Esophagus squamous epithelium (tissue), 5 donors: ENCODE data around the gene UTP25. TPM values are rescaled to one million over a fixed set of nuclear protein-coding genes. Genes with fewer than 3 reads are reported as not detected.
"Not testable (repeated sequence)": the region's sequence is repeated elsewhere in the genome, so short reads cannot be mapped to it uniquely, and the experiment has no call there.

ENCODE experiments used
- DNase-seq: peaks from one replicate; lab custom pipeline; 2025; lab: John Stamatoyannopoulos, UW
- H3K27ac ChIP-seq, 4 donors: fragments of 200-600 bp; sonication (generic); one replicate each; pipeline ENCODE4 v1.5.1; 2016 to 2019; ENCODE audit warnings: mild to moderate bottlenecking in 1 of 4
- H3K27me3 ChIP-seq, 4 donors: fragments of 200-600 bp; sonication (generic); 1 replicate in 3 of 4; 2 replicates in 1 of 4; pipeline versions ENCODE4 v1.5.1 to v1.6.0; 2017 to 2021; ENCODE audit warnings: antibody characterized with exemption in 1 of 4
- H3K36me3 ChIP-seq, 3 donors: fragments of 200-600 bp; sonication (generic); one replicate each; pipeline ENCODE4 v1.5.1; 2016 to 2019
- H3K4me1 ChIP-seq, 3 donors: fragments of 200-600 bp; sonication (generic); one replicate each; pipeline ENCODE4 v1.5.1; 2017 to 2019
- H3K4me3 ChIP-seq, 4 donors: fragments of 200-600 bp; sonication (generic); 1 replicate in 3 of 4; 2 replicates in 1 of 4; pipeline ENCODE4 v1.5.1; 2016 to 2019; ENCODE audit warnings: mild to moderate bottlenecking in 2 of 4, moderate library complexity in 1 of 4
- H3K9me3 ChIP-seq, 3 donors: fragments of 200-600 bp; sonication (generic); one replicate each; pipeline ENCODE4 v1.5.1; 2016 to 2019
- POLR2A ChIP-seq, 4 donors: fragments of 450-650 bp; IDR thresholded peaks; one replicate each; pipeline ENCODE4 v1.6.1; 2017; ENCODE audit warnings: antibody characterized with exemption in 4 of 4, mild to moderate bottlenecking in 4 of 4, moderate library complexity in 3 of 4
- WGBS, 2 donors: methylation state at CpG; one replicate each; pipeline ENCODE4 v1.1.5; 2018; 5-methylcytosine and 5-hydroxymethylcytosine counted together
- intact Hi-C: fragments of 100-400 bp; cut with DNase I; formaldehyde crosslinking; loops from one replicate; pipeline ENCODE4 v1.15.0; 2022
- total RNA-seq, 4 donors: library from RNA; depleted of rRNA; stranded (reverse); fragments of >200 nt; gene quantifications; one replicate each; pipeline ENCODE4 v1.1.0, GENCODE V29; 2016
- TF ChIP-seq, protein P1 (sequence below), 6 experiments: fragments of 450-650 bp in 4 of 6; fragments of 200-600 bp in 2 of 6; sonication (generic) in 2 of 6; IDR thresholded peaks; one replicate each; pipeline ENCODE4 v1.5.1; 2016 to 2019; ENCODE audit warnings: antibody characterized with exemption in 6 of 6, mild to moderate bottlenecking in 4 of 6, moderate library complexity in 4 of 6
- donor health status: DM: yes; HTN: yes; CAD: no.

Gene UTP25
- total RNA-seq, 4 donors from 2014 or later = 3.9 to 13.5 (median 7.8) TPM

GRCh38 chr1:209790286-209791193, 37.2 kb upstream of the UTP25 start:
- no peak overlapping the region for H3K27ac ChIP-seq
- 79 to 94% methylated on average over 5 to 7 of the region's 10 CpGs for WGBS, 2 donors
- TF ChIP-seq, protein P1, sequence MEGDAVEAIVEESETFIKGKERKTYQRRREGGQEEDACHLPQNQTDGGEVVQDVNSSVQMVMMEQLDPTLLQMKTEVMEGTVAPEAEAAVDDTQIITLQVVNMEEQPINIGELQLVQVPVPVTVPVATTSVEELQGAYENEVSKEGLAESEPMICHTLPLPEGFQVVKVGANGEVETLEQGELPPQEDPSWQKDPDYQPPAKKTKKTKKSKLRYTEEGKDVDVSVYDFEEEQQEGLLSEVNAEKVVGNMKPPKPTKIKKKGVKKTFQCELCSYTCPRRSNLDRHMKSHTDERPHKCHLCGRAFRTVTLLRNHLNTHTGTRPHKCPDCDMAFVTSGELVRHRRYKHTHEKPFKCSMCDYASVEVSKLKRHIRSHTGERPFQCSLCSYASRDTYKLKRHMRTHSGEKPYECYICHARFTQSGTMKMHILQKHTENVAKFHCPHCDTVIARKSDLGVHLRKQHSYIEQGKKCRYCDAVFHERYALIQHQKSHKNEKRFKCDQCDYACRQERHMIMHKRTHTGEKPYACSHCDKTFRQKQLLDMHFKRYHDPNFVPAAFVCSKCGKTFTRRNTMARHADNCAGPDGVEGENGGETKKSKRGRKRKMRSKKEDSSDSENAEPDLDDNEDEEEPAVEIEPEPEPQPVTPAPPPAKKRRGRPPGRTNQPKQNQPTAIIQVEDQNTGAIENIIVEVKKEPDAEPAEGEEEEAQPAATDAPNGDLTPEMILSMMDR (IDR thresholded peaks at IDR 0.05) = no peak
- TF ChIP-seq POLR2A (IDR thresholded peaks at IDR 0.05) = no peak
- intact Hi-C loops = no loop called here
- no peaks in the 10 kb centered on the region for H3K9me3 ChIP-seq
- H3K27me3 ChIP-seq = peaks cover 0 to 4% (median 0%) of the 10 kb centered on the region in 4 donors
- peaks cover 16 to 63% (median 20%) of the 10 kb centered on the region in 3 donors for H3K4me1 ChIP-seq
- H3K4me3 ChIP-seq = no peak overlapping the region
- no peak for DNase-seq
- peaks cover 0 to 95% (median 9%) of the 10 kb centered on the region in 3 donors for H3K36me3 ChIP-seq

DNA sequence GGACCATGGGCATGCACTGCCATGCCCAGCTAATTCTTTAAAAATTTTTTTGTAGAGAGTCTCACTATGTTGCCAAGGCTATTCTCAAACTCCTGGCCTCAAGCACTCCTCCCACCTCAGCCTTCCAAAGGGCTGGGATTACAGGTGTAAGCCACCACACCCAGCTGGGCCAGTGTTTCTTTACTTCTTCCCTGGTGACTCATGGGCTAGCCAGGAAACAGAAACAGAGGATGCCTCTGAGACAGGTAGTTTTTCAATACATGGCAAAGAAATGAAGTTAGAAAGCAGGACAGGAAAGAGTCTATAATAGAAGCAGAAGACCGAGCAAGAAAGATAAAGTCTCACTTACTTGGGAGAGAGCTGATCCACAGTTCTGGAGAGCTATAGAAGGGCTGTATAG, 35.9 kb upstream of the UTP25 start:
- TF ChIP-seq POLR2A (IDR thresholded peaks at IDR 0.05) = no peak
- TF ChIP-seq, protein P1 (IDR thresholded peaks at IDR 0.05) = no peak
- H3K4me3 ChIP-seq = no peak overlapping the region
- intact Hi-C loops = no loop called here
- no peaks in the 10 kb centered on the region for H3K9me3 ChIP-seq
- 23 to 67% methylated on average over 1 of the region's 1 CpG for WGBS, 2 donors
- no peak for DNase-seq
- peaks cover 14 to 54% (median 15%) of the 10 kb centered on the region in 3 donors for H3K4me1 ChIP-seq
- H3K27ac ChIP-seq = peak overlapping the region in 3 of 4 donors; percentile 27 to 70 (median 44)
- H3K27me3 ChIP-seq = peaks cover 0 to 4% (median 0%) of the 10 kb centered on the region in 4 donors
- H3K36me3 ChIP-seq = peaks cover 0 to 95% (median 9%) of the 10 kb centered on the region in 3 donors

GRCh38 chr1:209793711-209794110, 34.1 kb upstream of the UTP25 start:
- H3K27ac ChIP-seq, H3K27me3 ChIP-seq, H3K4me3 ChIP-seq, intact Hi-C loops, H3K9me3 ChIP-seq, DNase-seq: not testable (repeated sequence)
- Histone ChIP-seq H3K36me3 (peaks cover 0 to 97% (median 9%) of the 10 kb centered on the region in 3 donors), H3K4me1 (peaks cover 0 to 50% (median 4%) of the 10 kb centered on the region in 3 donors)
- WGBS, 2 donors = 79 to 93% methylated on average over 3 of the region's 3 CpGs

- peak overlapping the region; percentile 6 to 50 (median 29) for H3K27ac ChIP-seq
- peaks cover 0 to 82% (median 6%) of the 10 kb centered on the region in 3 donors for H3K36me3 ChIP-seq
- H3K4me3 ChIP-seq = no peak overlapping the region
- peaks cover 0 to 4% (median 0%) of the 10 kb centered on the region in 4 donors for H3K27me3 ChIP-seq
- DNase-seq = no peak
- TF ChIP-seq, protein P1 (IDR thresholded peaks at IDR 0.05) = peak in 1 of 6 experiments; percentile 23
- TF ChIP-seq POLR2A (IDR thresholded peaks at IDR 0.05) = no peak
- no peaks in the 10 kb centered on the region for H3K9me3 ChIP-seq
- 42 to 60% methylated on average over 8 to 9 of the region's 9 CpGs for WGBS, 2 donors
- intact Hi-C loops = no loop called here
- peaks cover 0 to 61% (median 4%) of the 10 kb centered on the region in 3 donors for H3K4me1 ChIP-seq
Observed at GRCh38 chr1:209797978-209798639, 29.7 kb upstream of the UTP25 start.

DNA sequence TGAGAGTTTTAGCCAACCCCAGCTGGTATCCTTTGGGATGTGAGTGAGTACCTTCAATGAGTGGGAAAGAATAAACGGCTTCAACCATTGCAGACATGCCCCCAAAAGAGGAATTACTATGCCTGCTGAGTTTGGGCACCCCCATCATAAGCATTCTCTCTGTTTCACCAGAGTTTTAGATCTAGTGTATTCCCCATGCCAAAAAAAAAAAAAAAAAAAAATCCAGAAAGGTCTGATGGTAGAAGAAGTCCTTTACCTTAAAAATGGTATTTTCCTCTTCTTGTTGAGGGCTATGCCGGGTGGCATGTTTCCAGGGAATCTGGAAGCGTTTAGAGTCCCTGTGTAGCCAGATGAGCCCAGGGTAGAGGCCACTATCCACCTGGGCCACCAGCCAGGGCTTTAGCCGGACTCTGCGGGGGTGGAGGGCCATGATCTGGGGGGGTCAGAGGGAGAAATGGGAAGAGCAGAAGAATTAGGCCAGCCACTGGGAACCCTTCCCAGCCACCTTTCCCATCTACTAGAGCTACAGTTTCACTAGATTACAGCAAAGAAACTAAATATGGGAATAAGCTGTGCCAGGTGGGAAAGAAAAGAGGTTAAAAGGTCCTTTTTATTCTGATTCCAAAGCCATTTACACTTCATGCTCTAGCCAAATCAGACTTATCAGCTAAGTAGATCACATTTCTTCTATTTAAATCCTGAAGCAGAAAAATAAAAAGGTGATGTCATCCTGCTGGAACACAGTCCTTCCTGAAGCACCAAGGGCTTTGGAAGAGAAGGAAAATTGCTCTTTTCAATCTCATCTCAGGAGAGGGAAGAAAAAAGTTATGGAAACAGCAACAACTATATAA, 26.6 kb upstream of the UTP25 start:
- Histone ChIP-seq H3K4me1 (peaks cover 0 to 80% (median 11%) of the 10 kb centered on the region in 3 donors), H3K27ac (peak overlapping the region in 2 of 4 donors; percentile 42 to 98), H3K27me3 (peaks cover 0 to 11% (median 0%) of the 10 kb centered on the region in 4 donors), H3K4me3 (no peak overlapping the region), H3K9me3 (no peaks in the 10 kb centered on the region), H3K36me3 (peaks cover 0 to 51% (median 6%) of the 10 kb centered on the region in 3 donors)
- WGBS, 2 donors = 58 to 78% methylated on average over 5 of the region's 5 CpGs
- intact Hi-C loops = no loop called here
- no peak for TF ChIP-seq POLR2A (IDR thresholded peaks at IDR 0.05)
- TF ChIP-seq, protein P1 (IDR thresholded peaks at IDR 0.05) = no peak
- DNase-seq = no peak
